NCI-H774 (cell line): ENCODE data around the gene MYPN.
"Not testable (repeated sequence)": the region's sequence is repeated elsewhere in the genome, so short reads cannot be mapped to it uniquely, and the experiment has no call there.

Source experiments
- DNase-seq: peaks from one replicate; lab custom pipeline; 2025; lab: John Stamatoyannopoulos, UW

MYPN gene

GRCh38 chr10:68231106-68231816 is 122.0 kb downstream of the MYPN start:
- DNase-seq = peak; percentile 75

- DNase-seq = no peak
Observed at GRCh38 chr10:68231817-68232251, 122.5 kb downstream of the MYPN start, which contains the start of gene ATOH7. ATOH7 (minus strand) TSS chr10:68232113; CDS start chr10:68231677, 436 bp downstream.

- DNase-seq = no peak
Observed at GRCh38 chr10:68233046-68233445, 123.8 kb downstream of the MYPN start.

GRCh38 chr10:68235111-68235510 is 125.8 kb downstream of the MYPN start:
- no peak for DNase-seq

GRCh38 chr10:68235581-68235980 is 126.3 kb downstream of the MYPN start:
- no peak for DNase-seq

- no peak for DNase-seq
Observed at GRCh38 chr10:68237173-68237572, 127.9 kb downstream of the MYPN start.

GRCh38 chr10:68238371-68238770 is 129.1 kb downstream of the MYPN start:
- no peak for DNase-seq

- DNase-seq = no peak
Observed at GRCh38 chr10:68239069-68239468, 129.8 kb downstream of the MYPN start.

GRCh38 chr10:68239596-68240150 is 130.4 kb downstream of the MYPN start:
- DNase-seq = no peak

- no peak for DNase-seq
Observed at GRCh38 chr10:68242051-68242450, 132.8 kb downstream of the MYPN start.

GRCh38 chr10:68246397-68246796 is 137.1 kb downstream of the MYPN start:
- DNase-seq = not testable (repeated sequence)

- DNase-seq = no peak
Observed at GRCh38 chr10:68247931-68248330, 138.6 kb downstream of the MYPN start.

- no peak for DNase-seq
Observed at GRCh38 chr10:68249297-68249696, 140.0 kb downstream of the MYPN start.

- DNase-seq = no peak
Observed at GRCh38 chr10:68251151-68251550, 141.9 kb downstream of the MYPN start.

- DNase-seq = no peak
Observed at GRCh38 chr10:68251625-68252495, 142.6 kb downstream of the MYPN start.

- no peak for DNase-seq
Observed at GRCh38 chr10:68253346-68253745, 144.1 kb downstream of the MYPN start.

- no peak for DNase-seq
Observed at GRCh38 chr10:68261132-68261856, 152.0 kb downstream of the MYPN start.
